ENCODE data around the gene ATRN. TPM values are rescaled to one million over a fixed set of nuclear protein-coding genes. Genes with fewer than 3 reads are reported as not detected.
"Not testable (repeated sequence)": the region's sequence is repeated elsewhere in the genome, so short reads cannot be mapped to it uniquely, and the experiment has no call there.

Gene ATRN
- total and polyA plus RNA-seq, 8 donors: 2.9 to 63.9 (median 24.2) TPM

GRCh38 chr20:3515379-3516170, 44.8 kb downstream of the ATRN start:
- Histone ChIP-seq H3K9me3 (no peaks in the 10 kb centered on the region), H3K4me1 (peaks cover 0 to 28% (median 2%) of the 10 kb centered on the region in 4 donors), H3K27ac (no peak overlapping the region), H3K4me3 (no peak overlapping the region), H3K27me3 (no peaks in the 10 kb centered on the region), H3K36me3 (no peaks in the 10 kb centered on the region)
- TF ChIP-seq POLR2AphosphoS5 (IDR thresholded peaks at IDR 0.05): no peak
- TF ChIP-seq EP300 (IDR thresholded peaks at IDR 0.05): no peak
- no peak for TF ChIP-seq CTCF (IDR thresholded peaks at IDR 0.05)
- no peak for TF ChIP-seq POLR2A (IDR thresholded peaks at IDR 0.05)
- DNase-seq: no peak
- intact Hi-C loops (cut with DNase I; ENCODE audit: low total_unique reads): no loop called here
- 82 to 90% (median 89%) methylated on average over 3 of the region's 3 CpGs for WGBS, 5 donors

DNA sequence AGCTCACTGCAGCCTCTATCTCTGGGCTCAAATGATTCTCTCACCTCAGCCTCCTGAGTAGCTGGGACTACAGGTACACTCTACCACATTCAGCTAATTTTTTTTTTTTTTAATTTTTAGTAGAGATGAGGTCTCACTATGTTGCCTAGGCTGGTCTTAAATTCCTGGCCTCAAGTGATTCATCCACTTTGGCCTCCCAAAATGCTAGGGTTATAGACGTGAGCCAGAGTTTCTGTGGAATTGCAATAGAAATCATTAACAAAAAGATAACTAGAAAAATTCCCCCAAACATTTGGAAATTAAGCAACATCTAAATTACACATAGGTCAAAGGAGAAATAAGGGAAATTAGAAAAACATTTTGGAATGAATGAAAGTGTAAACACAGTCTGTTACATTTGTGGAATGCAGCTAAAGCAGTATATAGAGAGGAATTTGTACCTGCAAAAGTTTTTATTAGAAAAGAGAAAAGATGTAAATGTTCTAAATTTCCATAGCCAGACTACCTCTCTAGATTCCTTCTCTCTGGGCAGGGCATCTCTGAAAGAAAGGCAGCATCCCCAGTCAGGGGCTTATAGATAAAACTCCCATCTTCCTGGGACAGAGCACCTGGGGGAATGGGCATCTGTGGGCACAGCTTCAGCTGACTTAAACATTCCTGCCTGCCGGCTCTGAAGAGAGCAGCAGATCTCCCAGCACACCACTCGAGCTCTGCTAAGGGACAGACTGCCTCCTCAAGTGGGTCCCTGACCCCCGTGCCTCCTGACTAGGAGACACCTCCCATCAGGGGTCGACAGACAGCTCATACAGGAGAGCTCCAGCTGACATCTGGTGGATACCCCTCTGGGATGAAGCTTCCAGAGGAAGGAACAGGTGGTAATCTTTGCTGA, 51.3 kb downstream of the ATRN start:
- Histone ChIP-seq H3K9me3 (peaks cover 0 to 4% (median 0%) of the 10 kb centered on the region in 4 donors), H3K4me3 (no peak overlapping the region), H3K27ac (no peak overlapping the region), H3K4me1 (no peaks in the 10 kb centered on the region), H3K36me3 (peaks cover 0 to 7% (median 0%) of the 10 kb centered on the region in 4 donors), H3K27me3 (no peaks in the 10 kb centered on the region)
- no peak for TF ChIP-seq POLR2AphosphoS5 (IDR thresholded peaks at IDR 0.05)
- no peak for TF ChIP-seq CTCF (IDR thresholded peaks at IDR 0.05)
- no peak for TF ChIP-seq POLR2A (IDR thresholded peaks at IDR 0.05)
- TF ChIP-seq EP300 (IDR thresholded peaks at IDR 0.05): no peak
- no peak for DNase-seq
- 95 to 99% (median 96%) methylated on average over 4 to 5 of the region's 5 CpGs for WGBS, 5 donors
- intact Hi-C loops (cut with DNase I; ENCODE audit: low total_unique reads): no loop called here

DNA sequence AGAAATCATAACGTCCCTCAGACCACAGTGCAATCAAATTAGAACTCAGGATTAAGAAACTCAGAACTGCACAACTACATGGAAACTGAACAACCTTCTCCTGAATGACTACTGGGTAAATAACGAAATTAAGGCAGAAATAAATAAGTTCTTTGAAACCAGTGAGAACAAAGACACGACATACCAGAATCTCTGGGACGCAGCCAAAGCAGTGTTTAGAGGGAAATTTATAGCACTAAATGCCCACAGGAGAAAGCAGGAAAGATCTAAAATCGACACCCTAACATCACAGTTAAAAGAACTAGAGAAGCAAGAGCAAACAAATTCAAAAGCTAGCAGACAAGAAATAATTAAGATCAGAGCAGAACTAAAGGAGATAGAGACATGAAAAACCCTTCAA, 53.9 kb downstream of the ATRN start:
- H3K4me3 ChIP-seq; H3K27ac ChIP-seq; H3K36me3 ChIP-seq; H3K9me3 ChIP-seq; H3K27me3 ChIP-seq; DNase-seq; intact Hi-C loops (cut with DNase I; ENCODE audit: low total_unique reads); H3K4me1 ChIP-seq: not testable (repeated sequence)
- 94 to 99% (median 95%) methylated on average over 5 of the region's 5 CpGs for WGBS, 5 donors

DNA sequence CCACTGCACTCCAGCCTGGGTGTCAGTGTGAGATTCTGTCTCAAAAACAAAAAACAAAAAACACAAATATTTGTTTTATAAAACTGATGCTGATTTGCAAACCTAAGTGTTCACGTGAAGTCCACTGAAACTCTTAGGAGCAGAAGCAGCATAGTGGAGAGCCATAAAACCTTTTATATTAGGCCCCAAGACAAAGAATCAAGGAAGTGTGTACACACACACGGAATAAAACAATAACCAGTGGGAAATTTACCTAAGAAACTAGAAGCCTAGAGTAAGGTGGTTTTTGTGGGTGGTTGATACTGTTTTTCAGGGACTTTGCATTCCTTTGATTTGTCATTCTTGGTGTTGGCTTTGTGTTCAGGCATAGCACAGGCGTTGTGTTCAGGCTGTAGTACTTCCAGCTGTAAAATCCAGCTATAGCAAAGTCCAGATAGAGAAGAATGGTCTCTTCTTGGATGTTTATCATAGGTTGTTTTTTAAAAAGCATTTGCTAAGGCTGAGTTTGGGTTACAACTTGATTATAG, 61.3 kb downstream of the ATRN start:
- DNase-seq: no peak
- Histone ChIP-seq H3K4me3 (no peak overlapping the region), H3K27me3 (no peaks in the 10 kb centered on the region), H3K36me3 (peaks cover 0 to 19% (median 18%) of the 10 kb centered on the region in 4 donors), H3K27ac (no peak overlapping the region), H3K9me3 (no peaks in the 10 kb centered on the region), H3K4me1 (no peaks in the 10 kb centered on the region)
- TF ChIP-seq EP300 (IDR thresholded peaks at IDR 0.05): no peak
- TF ChIP-seq POLR2AphosphoS5 (IDR thresholded peaks at IDR 0.05): no peak
- no peak for TF ChIP-seq POLR2A (IDR thresholded peaks at IDR 0.05)
- no peak for TF ChIP-seq CTCF (IDR thresholded peaks at IDR 0.05)
- intact Hi-C loops (cut with DNase I; ENCODE audit: low total_unique reads): no loop called here
- 70 to 77% (median 75%) methylated on average over 3 of the region's 3 CpGs for WGBS, 5 donors

DNA sequence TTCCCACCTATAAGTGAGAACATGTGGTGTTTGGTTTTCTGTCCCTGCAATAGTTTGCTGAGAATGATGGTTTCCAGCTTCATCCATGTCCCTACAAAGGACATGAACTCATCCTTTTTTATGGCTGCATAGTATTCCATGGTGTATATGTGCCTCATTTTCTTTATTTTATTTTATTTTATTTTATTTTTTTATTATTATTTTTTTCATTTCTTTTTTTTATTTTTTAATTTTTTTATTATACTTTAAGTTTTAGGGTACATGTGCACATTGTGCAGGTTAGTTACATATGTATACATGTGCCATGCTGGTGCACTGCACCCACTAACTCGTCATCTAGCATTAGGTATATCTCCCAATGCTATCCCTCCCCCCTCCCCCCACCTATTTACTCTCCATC, 66.9 kb downstream of the ATRN start:
- Histone ChIP-seq H3K4me1 (peaks cover 0 to 22% (median 10%) of the 10 kb centered on the region in 4 donors), H3K36me3 (peaks cover 0 to 25% (median 20%) of the 10 kb centered on the region in 4 donors)
- H3K9me3 ChIP-seq; H3K27me3 ChIP-seq; H3K27ac ChIP-seq; DNase-seq; intact Hi-C loops (cut with DNase I; ENCODE audit: low total_unique reads); H3K4me3 ChIP-seq: not testable (repeated sequence)
- WGBS, 5 donors: 91 to 100% (median 94%) methylated on average over 1 of the region's 1 CpG

Data from stomach (tissue), 9 donors.